ENCODE results near the gene SETBP1.
"Not testable (repeated sequence)": the region's sequence is repeated elsewhere in the genome, so short reads cannot be mapped to it uniquely, and the experiment has no call there.

Gene SETBP1

DNA sequence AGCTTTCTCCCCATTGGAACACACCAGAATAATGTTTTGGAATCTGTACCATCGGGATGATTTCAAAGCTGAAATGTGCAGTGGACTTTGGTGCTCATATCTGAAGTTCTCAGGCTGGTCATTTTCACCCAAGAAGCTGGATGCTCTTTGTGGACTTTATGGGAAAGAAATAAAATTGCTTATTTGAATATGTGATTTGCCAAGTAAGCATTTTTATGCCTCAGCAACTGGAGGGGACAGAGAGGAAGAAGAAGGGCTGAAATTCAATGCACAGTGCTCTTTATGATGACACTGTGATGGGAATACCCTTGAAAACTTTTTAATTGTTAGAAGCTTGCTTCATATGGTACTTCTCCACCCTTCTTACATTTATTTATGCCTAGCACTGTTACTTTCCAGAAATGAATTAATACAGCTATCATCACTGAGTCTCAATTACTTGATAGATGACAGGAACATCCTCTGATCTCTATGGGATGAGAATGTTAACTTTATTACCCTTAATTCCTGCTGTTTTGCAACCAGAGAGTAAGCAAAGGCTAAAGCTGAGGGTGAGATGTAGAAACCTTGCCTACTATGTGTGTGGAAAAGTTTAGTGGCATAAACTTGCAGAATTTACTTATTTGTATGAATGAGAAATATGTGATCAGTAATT, 23.6 kb downstream of the SETBP1 start:
- in situ Hi-C loops (cut with MboI; ENCODE audit: low sequenced_read_pairs), result no loop called here
- Histone ChIP-seq H3K36me3 (replicated peaks) (no peaks in the 10 kb centered on the region), H3K9me3 (no peaks in the 10 kb centered on the region), H3K4me3 (no peak overlapping the region), H3K4me1 (no peaks in the 10 kb centered on the region; the same call in 1 of the 2 replicates), H3K27me3 (ENCODE audit: low read depth) (no peaks in the 10 kb centered on the region)
- DNase-seq (ENCODE audit: low spot score in 2 of 2), result no peak

- Histone ChIP-seq H3K4me3 (no peak overlapping the region), H3K27me3 (ENCODE audit: low read depth) (no peaks in the 10 kb centered on the region), H3K36me3 (replicated peaks) (no peaks in the 10 kb centered on the region), H3K9me3 (no peaks in the 10 kb centered on the region), H3K4me1 (no peaks in the 10 kb centered on the region; the same call in 1 of the 2 replicates)
- DNase-seq (ENCODE audit: low spot score in 2 of 2), result no peak
- in situ Hi-C loops (cut with MboI; ENCODE audit: low sequenced_read_pairs), result no loop called here
Measured at GRCh38 chr18:44705075-44705675, 24.5 kb downstream of the SETBP1 start.

DNA sequence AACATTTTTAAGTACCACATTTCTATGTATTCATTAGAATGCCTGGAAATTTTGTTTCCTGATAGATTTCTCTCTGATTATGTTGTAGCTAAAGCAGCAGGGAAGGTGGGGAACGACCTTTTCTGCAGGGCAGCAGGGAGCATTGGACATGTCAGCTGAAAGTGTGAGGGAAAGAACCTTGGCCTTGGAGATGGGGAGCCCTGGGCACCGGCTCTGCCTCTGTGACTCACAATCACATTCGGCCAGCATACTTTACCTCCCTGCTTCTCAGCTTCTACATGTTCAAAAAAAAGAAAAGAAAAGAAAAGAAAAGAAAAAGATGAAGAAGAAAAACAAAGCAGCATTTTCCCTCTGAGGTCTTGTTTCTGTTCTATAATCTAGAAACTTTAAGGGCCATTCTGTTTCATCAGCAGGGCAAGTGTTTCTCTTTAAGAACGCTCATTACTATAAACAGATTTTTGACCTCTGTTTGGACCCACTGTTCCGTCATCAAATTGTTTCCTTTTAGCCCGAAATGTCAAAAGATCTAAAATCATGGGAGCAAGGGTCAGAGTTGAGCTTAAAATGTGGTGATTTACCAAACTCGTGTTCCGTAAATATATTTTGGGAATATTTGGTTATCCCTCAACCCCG, 27.9 kb downstream of the SETBP1 start:
- Histone ChIP-seq H3K36me3 (replicated peaks) (no peaks in the 10 kb centered on the region), H3K9me3 (no peaks in the 10 kb centered on the region), H3K4me1 (no peaks in the 10 kb centered on the region; the same call in 1 of the 2 replicates), H3K27me3 (ENCODE audit: low read depth) (no peaks in the 10 kb centered on the region), H3K4me3 (no peak overlapping the region)
- in situ Hi-C loops (cut with MboI; ENCODE audit: low sequenced_read_pairs), result no loop called here
- no peak for DNase-seq (ENCODE audit: low spot score in 2 of 2)

GRCh38 chr18:44709307-44710126, 28.8 kb downstream of the SETBP1 start:
- H3K27me3 ChIP-seq (ENCODE audit: low read depth), result no peaks in the 10 kb centered on the region
- DNase-seq (ENCODE audit: low spot score in 2 of 2), result no peak

GRCh38 chr18:44710931-44711330, 30.2 kb downstream of the SETBP1 start:
- in situ Hi-C loops (cut with MboI; ENCODE audit: low sequenced_read_pairs), result no loop called here
- Histone ChIP-seq H3K4me3 (no peak overlapping the region), H3K9me3 (no peaks in the 10 kb centered on the region), H3K4me1 (no peaks in the 10 kb centered on the region), H3K36me3 (replicated peaks) (no peaks in the 10 kb centered on the region), H3K27me3 (ENCODE audit: low read depth) (no peaks in the 10 kb centered on the region)
- DNase-seq (ENCODE audit: low spot score in 2 of 2), result no peak

More at GRCh38 chr18:44709307-44710126, 28.8 kb downstream of the SETBP1 start:
- Histone ChIP-seq H3K36me3 (replicated peaks) (no peaks in the 10 kb centered on the region), H3K9me3 (no peaks in the 10 kb centered on the region), H3K4me3 (no peak overlapping the region), H3K4me1 (no peaks in the 10 kb centered on the region)
- in situ Hi-C loops (cut with MboI; ENCODE audit: low sequenced_read_pairs), result no loop called here

DNA sequence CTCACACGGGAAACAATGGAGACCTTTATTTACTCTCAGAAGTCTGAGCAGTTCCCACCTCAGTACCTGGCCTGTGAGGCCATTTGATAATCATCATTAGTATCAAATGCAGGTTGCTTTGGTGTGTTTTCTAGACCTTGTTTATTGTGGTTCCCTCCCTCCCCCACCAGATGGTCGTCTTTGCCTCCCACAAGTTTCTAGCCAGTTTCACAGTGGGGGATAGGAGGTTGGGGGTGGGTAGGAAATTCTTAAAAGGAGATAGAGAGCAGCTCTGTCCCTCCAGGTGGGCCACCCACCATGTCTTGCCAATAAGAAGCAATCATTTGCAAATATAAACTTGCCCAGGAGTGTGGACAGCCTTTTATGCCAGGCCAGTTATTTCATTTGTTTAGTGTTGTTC, 31.3 kb downstream of the SETBP1 start:
- DNase-seq (ENCODE audit: low spot score in 2 of 2), result no peak
- in situ Hi-C loops (cut with MboI; ENCODE audit: low sequenced_read_pairs), result no loop called here
- Histone ChIP-seq H3K36me3 (replicated peaks) (no peaks in the 10 kb centered on the region), H3K4me3 (no peak overlapping the region), H3K9me3 (no peaks in the 10 kb centered on the region), H3K4me1 (no peaks in the 10 kb centered on the region), H3K27me3 (ENCODE audit: low read depth) (no peaks in the 10 kb centered on the region)

DNA sequence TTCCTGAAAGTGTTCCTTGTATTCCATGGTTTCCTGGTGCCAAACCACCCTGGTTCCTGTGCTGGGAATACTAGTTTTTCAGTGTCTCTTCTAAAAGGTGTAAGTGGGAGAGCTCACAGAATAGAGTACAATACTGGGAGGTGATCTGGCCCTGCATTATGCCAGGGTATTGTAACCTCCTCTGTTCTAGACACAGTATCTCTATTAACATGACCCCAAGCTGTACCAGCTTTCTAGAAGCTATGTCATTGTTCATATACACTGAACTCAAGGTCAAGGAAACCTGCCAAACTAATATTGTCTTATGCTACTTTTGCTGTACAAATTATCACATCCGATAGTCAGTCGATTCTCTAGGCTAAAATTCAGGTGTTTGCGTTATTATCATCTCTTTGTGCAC, 32.7 kb downstream of the SETBP1 start:
- H3K4me3 ChIP-seq, result no peak overlapping the region
- DNase-seq (ENCODE audit: low spot score in 2 of 2), result no peak
- H3K4me1 ChIP-seq, result no peaks in the 10 kb centered on the region
- in situ Hi-C loops (cut with MboI; ENCODE audit: low sequenced_read_pairs), result no loop called here
- no peaks in the 10 kb centered on the region for H3K27me3 ChIP-seq (ENCODE audit: low read depth)
- no peaks in the 10 kb centered on the region for H3K9me3 ChIP-seq
- H3K36me3 ChIP-seq (replicated peaks), result no peaks in the 10 kb centered on the region

GRCh38 chr18:44714376-44714775, 33.7 kb downstream of the SETBP1 start:
- Histone ChIP-seq H3K36me3 (replicated peaks) (no peaks in the 10 kb centered on the region), H3K4me1 (no peaks in the 10 kb centered on the region), H3K4me3 (no peak overlapping the region), H3K9me3 (no peaks in the 10 kb centered on the region), H3K27me3 (ENCODE audit: low read depth) (no peaks in the 10 kb centered on the region)
- DNase-seq (ENCODE audit: low spot score in 2 of 2), result no peak
- in situ Hi-C loops (cut with MboI; ENCODE audit: low sequenced_read_pairs), result no loop called here

- Histone ChIP-seq H3K27me3 (ENCODE audit: low read depth) (no peaks in the 10 kb centered on the region), H3K9me3 (no peaks in the 10 kb centered on the region), H3K4me3 (no peak overlapping the region), H3K36me3 (replicated peaks) (no peaks in the 10 kb centered on the region), H3K4me1 (no peaks in the 10 kb centered on the region)
- DNase-seq (ENCODE audit: low spot score in 2 of 2), result peak in 1 of 2 experiments; percentile 10
- in situ Hi-C loops (cut with MboI; ENCODE audit: low sequenced_read_pairs), result no loop called here
Measured at GRCh38 chr18:44715245-44715644, 34.6 kb downstream of the SETBP1 start.

DNA sequence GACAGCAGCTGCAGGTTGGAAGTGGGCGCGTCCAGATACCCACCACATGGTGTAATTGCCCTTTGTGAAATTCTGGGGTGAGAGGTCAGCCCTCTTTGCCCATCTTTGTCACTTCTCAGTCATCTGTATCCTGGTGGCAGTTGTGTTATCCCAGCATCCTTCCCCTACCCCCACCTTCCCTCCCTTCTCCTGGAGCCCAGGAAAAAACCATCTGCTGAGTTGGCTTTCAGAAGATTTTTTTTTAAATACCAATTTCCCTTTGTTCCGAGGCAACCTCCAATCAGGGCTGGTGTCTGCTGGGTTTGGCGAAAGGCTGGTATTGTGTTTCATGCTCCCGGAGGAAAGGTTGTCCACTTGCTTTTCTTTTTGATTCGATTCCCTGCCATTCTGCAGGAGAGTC, 35.2 kb downstream of the SETBP1 start:
- Histone ChIP-seq H3K4me3 (no peak overlapping the region), H3K9me3 (no peaks in the 10 kb centered on the region), H3K4me1 (no peaks in the 10 kb centered on the region), H3K36me3 (replicated peaks) (no peaks in the 10 kb centered on the region), H3K27me3 (ENCODE audit: low read depth) (no peaks in the 10 kb centered on the region)
- no peak for DNase-seq (ENCODE audit: low spot score in 2 of 2)
- in situ Hi-C loops (cut with MboI; ENCODE audit: low sequenced_read_pairs), result no loop called here

DNA sequence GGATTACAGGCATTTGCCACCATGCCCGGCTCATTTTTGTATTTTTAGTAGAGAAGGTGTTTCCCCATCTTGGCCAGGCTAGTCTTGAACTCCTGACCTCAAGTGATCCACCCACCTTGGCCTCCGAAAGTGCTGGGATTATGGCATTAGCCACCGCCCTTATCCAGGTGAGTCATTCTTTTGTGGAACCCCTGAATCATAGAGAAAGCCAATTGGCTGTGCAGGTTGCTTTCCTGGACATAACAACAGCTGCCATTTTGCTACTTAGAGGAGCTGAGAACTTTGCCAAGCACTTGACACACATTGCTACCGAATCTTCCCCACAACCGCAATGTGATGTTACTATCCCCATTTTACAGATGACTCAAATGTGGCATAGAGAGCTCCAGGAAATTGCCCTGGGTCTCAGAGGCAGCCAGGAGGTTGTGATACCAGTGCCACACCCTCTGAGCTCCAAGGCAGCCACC, 36.0 kb downstream of the SETBP1 start:
- in situ Hi-C loops (cut with MboI; ENCODE audit: low sequenced_read_pairs), result no loop called here
- no peak overlapping the region for H3K4me3 ChIP-seq
- no peaks in the 10 kb centered on the region for H3K36me3 ChIP-seq (replicated peaks)
- no peak for DNase-seq (ENCODE audit: low spot score in 2 of 2)
- H3K4me1 ChIP-seq, result no peaks in the 10 kb centered on the region
- no peaks in the 10 kb centered on the region for H3K27me3 ChIP-seq (ENCODE audit: low read depth)
- H3K9me3 ChIP-seq, result no peaks in the 10 kb centered on the region

DNA sequence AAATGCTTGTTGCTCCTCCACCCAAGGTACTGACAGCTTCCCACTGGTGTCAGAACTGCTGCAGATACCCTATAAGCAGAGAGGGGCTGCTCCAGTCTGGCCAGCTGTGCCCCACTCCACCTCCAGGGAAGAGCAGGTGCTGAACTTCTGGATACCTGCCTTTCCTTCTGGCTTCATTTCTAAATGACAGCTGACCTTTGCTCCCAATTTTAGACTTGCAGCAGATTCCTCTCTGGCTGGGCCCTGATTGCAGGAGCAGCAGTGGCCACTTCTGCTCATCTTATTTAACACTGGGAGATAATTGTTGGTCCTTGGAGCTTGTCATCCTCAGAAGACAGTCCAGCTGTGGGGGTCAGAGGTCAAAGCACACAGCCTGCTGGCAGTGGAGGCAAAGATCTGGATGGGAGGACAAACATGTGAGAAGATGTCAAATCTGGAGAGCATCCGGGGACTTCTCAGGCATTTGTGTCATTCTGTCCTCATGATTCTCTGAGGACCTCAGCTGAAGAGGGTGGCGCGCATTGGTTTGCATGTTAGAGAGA, 38.9 kb downstream of the SETBP1 start:
- DNase-seq (ENCODE audit: low spot score in 2 of 2), result no peak
- H3K36me3 ChIP-seq (replicated peaks), result no peaks in the 10 kb centered on the region
- H3K27me3 ChIP-seq (ENCODE audit: low read depth), result no peaks in the 10 kb centered on the region
- no peak overlapping the region for H3K4me3 ChIP-seq
- no peaks in the 10 kb centered on the region for H3K9me3 ChIP-seq
- in situ Hi-C loops (cut with MboI; ENCODE audit: low sequenced_read_pairs), result no loop called here
- H3K4me1 ChIP-seq, result no peaks in the 10 kb centered on the region

DNA sequence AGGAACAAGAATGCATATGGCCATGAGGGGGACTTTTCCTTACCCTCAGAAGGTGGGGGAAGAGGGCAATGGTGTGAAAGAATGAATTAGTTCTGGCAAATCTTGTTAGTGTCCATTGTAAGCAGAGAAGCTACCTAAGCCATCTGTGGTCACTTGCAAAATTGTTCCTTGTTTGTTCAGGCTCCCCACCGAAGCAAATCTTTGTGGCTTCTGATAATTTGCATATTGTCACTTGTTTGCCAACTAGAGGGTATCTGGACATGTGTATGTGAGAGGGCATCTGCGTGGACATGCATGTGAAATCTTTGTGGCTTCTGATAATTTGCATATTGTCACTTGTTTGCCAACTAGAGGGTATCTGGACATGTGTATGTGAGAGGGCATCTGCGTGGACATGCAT, 41.1 kb downstream of the SETBP1 start:
- H3K36me3 ChIP-seq (replicated peaks); H3K4me3 ChIP-seq; DNase-seq (ENCODE audit: low spot score in 2 of 2); H3K27me3 ChIP-seq (ENCODE audit: low read depth); H3K9me3 ChIP-seq; H3K4me1 ChIP-seq; in situ Hi-C loops (cut with MboI; ENCODE audit: low sequenced_read_pairs): not testable (repeated sequence)
